ENCODE measurements around the gene SEPTIN2.
"Not testable (repeated sequence)": the region's sequence is repeated elsewhere in the genome, so short reads cannot be mapped to it uniquely, and the experiment has no call there.

The SEPTIN2 gene

GRCh38 chr2:241288324-241288888, 27.3 kb upstream of the SEPTIN2 start:
- DNase-seq: no peak

DNA sequence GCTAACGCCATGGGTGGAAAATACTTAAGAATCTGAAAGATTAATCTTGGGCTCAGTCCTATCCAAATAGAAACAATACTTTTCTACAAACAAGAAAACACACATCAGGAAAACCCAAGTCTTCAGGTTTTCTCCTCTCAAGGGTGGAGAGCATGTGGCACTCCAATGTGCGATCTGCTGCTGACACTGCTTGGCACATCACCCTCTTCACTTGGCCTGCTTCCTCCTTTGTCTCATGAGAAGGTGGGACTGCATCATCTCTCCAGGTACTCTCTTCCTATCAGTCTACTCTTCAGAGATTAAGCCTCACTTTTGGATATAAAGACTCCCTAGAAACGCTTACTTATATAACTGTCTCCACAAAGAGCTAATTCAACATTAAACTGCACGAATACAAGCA, 26.7 kb upstream of the SEPTIN2 start:
- DNase-seq: no peak

DNA sequence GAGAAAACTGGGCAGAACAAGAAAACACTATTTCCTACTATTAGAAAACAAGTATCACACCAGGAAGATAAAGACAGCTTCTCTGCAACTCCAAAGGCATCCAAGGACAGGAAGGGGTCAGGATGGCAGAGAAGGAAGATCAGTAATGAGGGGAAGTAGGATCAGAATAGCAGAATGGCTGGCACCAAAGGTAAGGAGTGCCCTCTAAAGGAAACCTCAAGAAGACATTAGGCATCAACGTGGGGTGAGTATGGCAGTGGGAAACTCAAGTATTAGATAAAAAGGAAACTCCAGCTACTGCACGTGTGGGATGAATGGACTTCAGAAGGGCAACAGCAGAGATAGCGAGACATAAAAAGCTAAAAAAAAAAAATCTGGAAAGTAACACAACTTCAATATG, 26.1 kb upstream of the SEPTIN2 start:
- DNase-seq: no peak

GRCh38 chr2:241291153-241291552, 24.6 kb upstream of the SEPTIN2 start:
- DNase-seq: no peak

DNA sequence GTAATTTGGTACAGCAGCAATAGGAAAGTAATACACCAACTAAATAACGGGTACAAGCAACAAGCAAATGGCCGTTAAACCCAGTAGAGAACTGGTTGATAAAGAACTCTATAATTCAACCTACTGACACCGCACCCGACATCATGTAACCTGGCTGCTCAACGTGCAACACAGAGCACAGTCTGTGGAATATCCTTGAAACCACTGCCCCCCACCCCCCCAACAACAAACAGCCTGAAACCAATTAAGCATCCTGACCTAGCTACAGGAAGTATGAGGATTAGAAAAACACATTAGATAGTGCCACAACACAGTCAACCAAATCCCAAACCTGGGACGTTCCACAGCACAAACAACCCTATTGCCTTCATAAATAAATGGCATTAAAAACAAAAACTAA, 23.7 kb upstream of the SEPTIN2 start:
- no peak for DNase-seq

GRCh38 chr2:241293378-241293797, 22.3 kb upstream of the SEPTIN2 start:
- DNase-seq: not testable (repeated sequence)

DNA sequence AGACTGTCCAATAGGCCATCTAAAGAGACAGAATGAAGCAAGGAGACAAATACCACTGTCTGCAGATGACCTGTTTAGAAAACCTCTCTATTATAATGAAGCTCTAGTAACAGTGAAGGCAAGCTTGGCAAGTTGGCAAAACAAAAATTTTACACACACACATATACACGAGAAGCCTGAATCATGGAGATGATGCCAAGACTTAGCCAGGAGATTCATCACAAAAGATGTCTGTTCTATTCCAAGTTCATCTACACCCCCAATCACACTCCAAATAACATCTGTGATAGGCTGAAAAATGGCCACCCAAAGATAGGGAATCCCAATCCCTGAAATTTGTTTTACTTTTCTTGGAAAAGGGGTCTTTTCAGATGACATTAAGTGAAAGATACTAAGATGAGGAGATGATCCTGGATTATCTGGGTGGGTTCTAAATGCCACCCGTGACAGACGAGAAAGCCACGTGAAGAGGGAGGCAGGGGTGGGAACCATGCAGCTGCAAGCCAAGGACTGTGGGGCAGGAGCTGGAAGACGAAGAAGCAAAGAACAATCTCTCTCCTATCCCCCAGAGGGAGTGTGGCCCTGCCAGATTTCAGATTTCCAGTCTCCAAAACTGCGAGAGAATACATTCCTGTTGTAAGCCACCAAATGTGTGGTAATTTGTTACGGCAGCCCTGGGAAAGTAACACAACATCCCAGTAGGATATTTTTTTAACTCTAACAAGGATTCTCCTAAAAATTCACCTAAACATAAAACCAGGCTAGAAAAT, 20.2 kb upstream of the SEPTIN2 start:
- no peak for DNase-seq

DNA sequence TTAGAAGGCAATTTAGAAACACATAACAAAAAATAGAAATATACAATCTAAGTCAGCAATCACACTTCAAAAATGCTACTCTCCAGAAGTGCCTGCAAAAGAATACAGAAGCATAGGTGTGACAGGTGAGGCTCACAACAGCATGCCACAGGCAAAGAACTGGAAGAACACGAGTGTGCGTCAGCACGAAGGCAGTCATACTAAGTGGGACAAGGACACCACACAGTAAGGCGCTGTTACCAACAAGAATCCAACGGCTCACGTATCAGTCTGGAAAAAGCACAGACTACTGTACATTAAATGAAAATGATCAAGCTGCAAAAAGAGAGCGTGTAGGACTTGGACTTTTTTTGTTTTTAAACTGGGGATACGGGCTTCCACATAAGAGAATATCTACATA, 19.0 kb upstream of the SEPTIN2 start:
- DNase-seq: no peak

GRCh38 chr2:241298673-241299072, 17.1 kb upstream of the SEPTIN2 start:
- DNase-seq: no peak

- DNase-seq: no peak
Measured at GRCh38 chr2:241300000-241300399, 15.7 kb upstream of the SEPTIN2 start.

GRCh38 chr2:241302083-241302482, 13.6 kb upstream of the SEPTIN2 start:
- DNase-seq: no peak

DNA sequence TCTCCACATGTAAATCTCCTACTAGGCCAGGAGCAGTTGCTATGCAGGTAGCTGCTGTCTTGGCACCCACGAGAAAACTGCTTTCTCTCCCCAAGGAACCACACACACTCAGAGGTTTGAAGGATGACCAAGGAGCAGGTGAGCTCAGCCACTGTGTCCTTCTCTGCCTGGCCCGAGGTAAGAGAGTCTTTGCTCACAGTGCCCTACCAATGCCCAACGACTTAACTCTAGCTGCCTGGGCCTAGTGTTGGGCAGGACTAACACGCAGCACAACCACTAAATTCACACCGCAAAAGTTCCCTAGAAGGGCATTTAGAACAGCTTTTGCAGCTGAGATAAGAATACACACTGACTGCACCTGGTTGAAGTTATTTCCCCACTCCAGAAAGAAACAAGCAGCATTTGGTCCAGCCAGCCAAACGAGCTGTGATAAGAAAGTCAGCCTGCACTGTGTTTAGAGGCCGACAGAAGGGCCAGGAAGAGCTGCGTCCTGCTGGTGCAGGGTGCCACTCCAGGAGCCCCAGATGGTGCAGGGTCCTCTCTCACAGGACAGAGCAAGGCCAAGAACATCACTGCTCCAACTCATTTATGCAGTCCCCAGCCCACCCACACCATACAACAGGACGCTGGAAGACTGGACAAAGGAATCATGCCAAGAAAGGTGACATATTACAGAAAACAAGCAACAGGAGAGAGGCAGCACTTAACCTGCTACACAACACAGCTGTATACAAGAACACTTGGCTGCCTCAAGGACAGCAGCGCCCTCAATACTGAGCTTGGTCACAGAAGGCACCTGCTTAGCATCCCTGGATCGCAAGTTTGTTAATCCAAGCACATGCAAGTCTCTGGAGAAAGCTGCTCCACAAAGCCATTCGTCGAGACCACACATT, 12.7 kb upstream of the SEPTIN2 start:
- DNase-seq: no peak

DNA sequence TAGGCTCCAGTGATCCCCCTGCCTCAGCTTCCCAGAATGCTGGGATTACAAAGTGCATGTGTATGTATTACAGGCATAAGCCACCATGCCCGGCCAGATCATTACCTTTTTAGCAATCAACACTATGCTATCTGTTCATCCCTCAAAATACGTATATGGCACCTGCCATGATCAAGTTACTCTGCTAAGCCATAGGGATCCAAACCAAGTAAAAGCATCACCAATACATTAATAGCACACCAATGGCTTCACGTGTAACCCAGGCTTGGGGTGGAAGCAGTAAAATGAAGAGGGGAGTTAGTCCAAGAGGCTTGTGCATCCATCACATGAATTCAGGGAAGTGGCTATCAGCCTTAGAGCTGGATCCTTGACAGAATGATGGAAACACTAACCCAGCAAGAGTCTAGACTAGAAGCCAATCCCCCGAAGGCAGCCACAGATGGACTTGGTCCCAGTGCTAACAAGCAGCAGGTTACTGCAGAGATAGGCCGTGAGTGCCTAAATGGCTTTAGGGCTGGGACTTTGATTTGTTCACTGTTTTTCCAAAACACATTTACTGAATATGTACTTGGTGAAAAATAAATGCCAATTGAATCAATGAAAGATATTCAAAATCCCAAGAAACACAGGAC, 11.6 kb upstream of the SEPTIN2 start:
- DNase-seq: no peak

GRCh38 chr2:241307055-241307454, 8.7 kb upstream of the SEPTIN2 start:
- no peak for DNase-seq

- no peak for DNase-seq
Measured at GRCh38 chr2:241308267-241308666, 7.5 kb upstream of the SEPTIN2 start.

GRCh38 chr2:241308832-241309500, 6.8 kb upstream of the SEPTIN2 start:
- no peak for DNase-seq

DNA sequence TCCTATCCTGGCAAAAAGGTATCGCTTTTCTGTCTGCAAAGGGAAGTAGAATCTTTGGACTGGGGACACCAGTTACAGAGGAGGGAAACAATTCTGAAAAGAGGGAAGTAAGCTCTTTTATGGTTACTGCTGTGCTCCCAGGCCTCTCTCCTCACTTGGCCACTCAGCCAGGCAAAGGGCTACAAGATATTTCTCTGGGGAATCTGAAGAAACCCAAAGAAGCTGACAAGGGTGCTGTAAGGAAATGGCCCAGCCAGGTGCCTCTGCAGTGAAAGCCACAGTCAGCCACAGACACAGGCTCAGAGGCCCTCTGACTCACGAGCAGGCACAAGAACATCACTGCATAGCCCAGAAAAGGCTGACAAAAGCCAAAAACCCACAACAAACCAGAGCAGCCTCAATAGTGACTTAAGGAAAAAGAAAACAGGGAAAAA, 6.0 kb upstream of the SEPTIN2 start:
- DNase-seq: no peak

DNA sequence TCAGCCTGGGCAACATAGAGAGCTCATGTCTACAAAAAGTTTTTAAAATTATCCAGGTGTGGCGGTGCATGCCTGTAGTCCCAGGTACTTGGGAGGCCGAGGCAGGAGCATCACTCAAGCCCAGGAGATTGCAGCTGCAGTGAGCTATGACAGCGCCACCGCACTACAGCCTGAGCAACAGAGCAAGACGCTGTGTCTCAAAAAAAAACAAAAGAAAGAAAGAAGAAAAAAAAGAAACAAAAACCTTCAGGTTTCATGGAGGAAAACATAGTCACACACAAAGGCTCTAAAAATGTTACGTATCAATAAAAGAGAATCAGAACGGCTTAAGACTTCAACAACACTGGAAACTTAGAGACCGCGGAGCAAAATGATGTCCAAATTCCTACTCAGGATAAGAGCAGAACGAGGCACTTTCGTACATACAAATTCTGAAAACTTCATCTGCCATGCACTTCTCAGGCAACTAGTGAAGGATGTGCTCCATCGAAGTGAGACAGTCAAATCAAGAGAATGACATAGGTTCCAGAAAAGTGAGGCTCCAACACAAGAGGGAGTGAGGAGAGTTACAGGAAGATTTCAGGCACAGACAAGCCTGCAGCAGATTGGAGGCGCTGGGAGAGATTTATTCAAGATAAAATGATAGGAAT, 4.7 kb upstream of the SEPTIN2 start:
- no peak for DNase-seq

DNA sequence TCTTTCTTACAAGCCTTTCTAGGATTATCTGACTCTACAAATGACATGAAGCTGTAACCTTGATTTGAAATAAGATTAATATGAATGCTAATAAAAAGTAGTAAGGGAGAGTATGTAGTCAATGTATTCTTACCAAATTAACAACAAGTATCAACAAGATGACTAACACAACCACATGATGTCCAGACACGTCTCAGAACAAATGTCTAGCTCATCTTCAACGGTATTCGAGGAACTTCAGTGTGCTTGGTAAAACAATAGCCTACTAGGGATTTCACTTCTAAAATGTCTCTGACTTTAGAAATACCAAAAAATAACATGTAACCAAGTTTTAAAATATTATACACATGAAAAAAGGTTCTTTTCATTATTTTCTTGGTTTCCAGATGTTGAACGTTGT, 3.6 kb upstream of the SEPTIN2 start:
- DNase-seq: no peak

DNA sequence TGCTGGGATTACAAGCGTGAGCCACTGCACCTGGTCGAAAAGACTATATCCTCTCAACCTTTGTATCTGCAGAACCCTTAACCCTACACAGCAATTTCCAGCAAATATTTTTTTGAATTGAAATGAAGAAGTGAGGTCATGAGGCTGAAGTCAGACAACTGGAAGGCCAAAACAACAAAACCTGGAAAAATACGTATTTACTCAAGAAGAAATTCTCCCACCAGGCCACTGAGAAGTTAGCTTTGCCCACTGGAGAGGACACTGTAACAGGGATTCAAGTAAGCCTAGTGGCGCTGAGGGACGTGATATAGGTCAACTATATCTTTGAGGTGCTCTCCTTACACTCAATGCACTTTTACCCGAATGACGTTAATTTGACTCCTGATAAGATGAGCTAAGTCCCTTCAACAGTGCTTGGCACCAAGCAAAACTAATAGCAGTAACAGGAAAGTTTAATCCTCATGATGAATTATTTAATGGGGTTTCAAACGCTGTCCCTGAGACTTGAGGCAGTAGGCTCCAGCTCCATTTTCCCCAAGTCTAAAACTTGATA, 2.1 kb upstream of the SEPTIN2 start:
- no peak for DNase-seq

GRCh38 chr2:241314226-241315092, 1.3 kb upstream of the SEPTIN2 start:
- DNase-seq: no peak
